Measurements from ENCODE around the gene MPHOSPH10.
"Not testable (repeated sequence)": the region's sequence is repeated elsewhere in the genome, so short reads cannot be mapped to it uniquely, and the experiment has no call there.

The MPHOSPH10 gene

DNA sequence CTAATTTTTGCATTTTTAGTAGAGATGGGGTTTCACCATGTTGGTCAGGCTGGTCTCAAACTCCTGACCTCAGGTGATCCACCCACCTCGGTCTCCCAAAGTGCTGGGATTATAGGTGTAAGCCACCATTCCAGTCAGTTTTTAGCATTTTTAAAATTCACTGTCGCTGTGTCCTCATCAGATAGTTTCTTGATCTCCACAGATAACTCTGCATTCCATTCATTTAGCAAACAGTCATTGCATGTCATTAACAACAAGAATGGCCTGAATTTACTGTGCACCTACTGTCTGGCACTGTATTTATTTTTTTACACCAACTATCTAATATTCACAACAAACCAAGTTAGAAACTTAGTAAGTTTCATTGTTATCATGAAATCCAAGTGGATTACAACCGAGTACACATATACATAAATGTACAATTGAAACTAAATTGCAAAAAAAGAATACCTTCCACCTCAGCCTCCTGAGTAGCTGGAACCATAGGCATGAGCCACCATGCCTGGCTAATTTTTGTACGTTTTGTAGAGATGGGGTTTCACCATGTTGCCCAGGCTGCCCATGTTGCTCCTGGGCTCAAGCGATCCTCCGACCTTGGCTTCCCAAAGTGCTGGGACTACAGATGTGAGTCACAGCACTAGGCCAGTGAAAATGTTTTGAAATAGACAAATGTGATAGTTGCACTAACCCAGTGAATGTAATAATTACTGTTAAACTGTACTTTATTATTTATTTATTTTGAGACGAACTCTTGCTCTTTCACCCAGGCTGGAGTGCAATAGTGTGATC lies 4.7 kb upstream of the MPHOSPH10 start:
- no peaks in the 10 kb centered on the region for H3K27me3 ChIP-seq (ENCODE audit: insufficient read depth, low read length)
- no peak overlapping the region for H2AFZ ChIP-seq (ENCODE audit: low read length, unreplicated experiment)
- H3K79me2 ChIP-seq (ENCODE audit: control insufficient read depth, insufficient read depth, low read length, unreplicated experiment) = peaks cover 47% of the 10 kb centered on the region
- H3K27ac ChIP-seq (ENCODE audit: low read depth, low read length) = no peak overlapping the region
- no peaks in the 10 kb centered on the region; the same call in 1 of the 2 replicates for H3K36me3 ChIP-seq (ENCODE audit: insufficient read depth, low read length)
- no peak overlapping the region for H3K4me3 ChIP-seq (ENCODE audit: low read depth, low read length)
- peaks cover 19% of the 10 kb centered on the region for H3K4me1 ChIP-seq (ENCODE audit: control insufficient read depth, insufficient read depth, low read length, unreplicated experiment)

DNA sequence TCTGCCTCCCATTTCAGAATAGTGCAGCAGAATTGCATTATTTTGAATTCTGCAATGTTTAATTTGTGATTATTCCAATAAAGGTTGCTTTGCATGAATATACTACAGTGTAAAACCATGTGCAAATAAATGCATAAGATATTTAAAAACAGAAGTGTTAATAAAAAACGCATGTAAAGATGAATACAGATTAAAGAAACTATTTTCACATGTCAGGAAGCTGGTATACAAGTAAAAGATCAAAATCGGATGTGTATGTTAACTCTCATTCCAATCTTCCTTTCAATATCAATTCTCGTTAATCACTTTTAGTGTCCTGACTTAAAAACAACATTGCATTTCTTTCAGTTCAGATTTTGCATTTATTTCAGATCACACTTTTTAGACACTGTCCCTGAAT lies 3.5 kb upstream of the MPHOSPH10 start:
- H3K27ac ChIP-seq (ENCODE audit: low read depth, low read length) = no peak overlapping the region
- no peaks in the 10 kb centered on the region for H3K27me3 ChIP-seq (ENCODE audit: insufficient read depth, low read length)
- no peaks in the 10 kb centered on the region; the same call in 1 of the 2 replicates for H3K36me3 ChIP-seq (ENCODE audit: insufficient read depth, low read length)
- H3K4me3 ChIP-seq (ENCODE audit: low read depth, low read length) = no peak overlapping the region
- H3K79me2 ChIP-seq (ENCODE audit: control insufficient read depth, insufficient read depth, low read length, unreplicated experiment) = peaks cover 56% of the 10 kb centered on the region
- no peak overlapping the region for H2AFZ ChIP-seq (ENCODE audit: low read length, unreplicated experiment)
- peaks cover 23% of the 10 kb centered on the region for H3K4me1 ChIP-seq (ENCODE audit: control insufficient read depth, insufficient read depth, low read length, unreplicated experiment)

DNA sequence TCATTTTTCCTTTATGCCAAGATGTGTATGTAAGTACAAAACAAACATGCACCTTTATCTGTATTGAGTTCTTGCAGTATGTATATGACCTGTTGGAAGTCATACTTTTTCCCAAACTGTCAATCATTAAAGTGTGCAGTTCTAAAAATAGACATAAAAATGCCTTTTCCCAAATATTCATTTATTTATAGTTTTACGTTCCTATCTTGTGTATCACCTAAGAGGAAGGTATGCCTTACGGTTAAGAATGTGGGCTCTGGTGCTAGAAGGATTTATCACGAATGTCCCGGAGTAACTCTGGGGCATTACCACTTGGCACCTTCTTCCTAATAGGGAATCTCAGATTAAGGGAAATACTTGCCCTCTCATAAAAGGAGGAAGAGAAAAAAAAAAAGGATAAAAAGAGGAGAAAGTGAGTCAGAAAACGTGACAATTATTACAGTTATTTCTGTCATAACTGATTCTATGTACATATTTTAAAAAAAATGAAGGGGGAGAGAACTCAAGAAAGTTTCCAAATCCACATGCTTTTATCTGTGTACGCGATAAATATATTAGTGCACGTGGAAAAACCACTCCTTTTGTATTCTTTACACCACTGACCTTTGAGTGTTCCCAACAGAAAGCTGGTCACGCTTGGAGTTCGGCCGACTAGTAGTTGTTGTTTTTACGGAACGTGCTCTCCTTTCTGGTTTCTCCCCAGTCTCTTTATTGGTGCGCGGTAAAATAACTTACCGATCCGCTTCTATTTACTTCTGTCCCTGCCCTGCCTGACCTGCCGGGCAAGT lies 1.1 kb upstream of the MPHOSPH10 start:
- Histone ChIP-seq H3K27me3 (ENCODE audit: insufficient read depth, low read length) (no peaks in the 10 kb centered on the region), H3K79me2 (ENCODE audit: control insufficient read depth, insufficient read depth, low read length, unreplicated experiment) (peaks cover 71% of the 10 kb centered on the region), H3K36me3 (ENCODE audit: insufficient read depth, low read length) (no peaks in the 10 kb centered on the region; the same call in 1 of the 2 replicates), H3K4me3 (ENCODE audit: low read depth, low read length) (peak overlapping the region; percentile 100), H3K4me1 (ENCODE audit: control insufficient read depth, insufficient read depth, low read length, unreplicated experiment) (peaks cover 17% of the 10 kb centered on the region), H2AFZ (ENCODE audit: low read length, unreplicated experiment) (peak overlapping the region; percentile 97), H3K27ac (ENCODE audit: low read depth, low read length) (peak overlapping the region; percentile 75)

DNA sequence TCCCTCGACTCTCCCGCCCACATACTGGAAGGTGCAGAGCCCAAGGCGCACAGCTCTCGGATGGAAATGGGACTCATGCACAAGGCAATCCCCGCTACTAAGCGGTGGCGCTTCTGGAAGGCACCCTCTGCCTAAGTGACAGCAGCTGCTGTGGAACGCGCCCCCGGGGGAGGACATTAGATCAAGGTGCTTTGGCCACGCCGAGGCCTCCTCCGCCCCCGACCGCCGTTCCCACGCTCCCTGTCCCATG lies 607 bp upstream of the MPHOSPH10 start:
- H3K27me3 ChIP-seq (ENCODE audit: insufficient read depth, low read length) = no peaks in the 10 kb centered on the region
- H3K4me3 ChIP-seq (ENCODE audit: low read depth, low read length) = peak overlapping the region; percentile 100
- H3K36me3 ChIP-seq (ENCODE audit: insufficient read depth, low read length) = peaks cover 5% of the 10 kb centered on the region
- peaks cover 17% of the 10 kb centered on the region for H3K4me1 ChIP-seq (ENCODE audit: control insufficient read depth, insufficient read depth, low read length, unreplicated experiment)
- peaks cover 71% of the 10 kb centered on the region for H3K79me2 ChIP-seq (ENCODE audit: control insufficient read depth, insufficient read depth, low read length, unreplicated experiment)
- peak overlapping the region; percentile 75 for H3K27ac ChIP-seq (ENCODE audit: low read depth, low read length)
- H2AFZ ChIP-seq (ENCODE audit: low read length, unreplicated experiment) = peak overlapping the region; percentile 97

DNA sequence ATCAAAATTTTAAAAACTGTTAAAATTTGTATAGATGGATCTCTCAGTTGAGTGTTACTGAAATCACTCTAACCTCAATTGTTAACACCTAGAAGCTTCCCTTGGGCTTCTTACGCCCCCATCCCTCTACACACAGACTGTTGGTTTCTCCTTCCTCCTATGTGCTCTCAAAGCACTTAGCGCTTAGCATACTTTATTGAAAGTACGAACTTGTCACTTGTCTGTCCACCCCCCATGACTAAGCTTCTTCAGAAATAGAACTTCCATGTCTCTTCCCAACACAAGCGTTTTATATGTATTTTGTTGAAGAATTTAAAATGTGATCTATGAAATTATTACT lies 441 bp downstream of the MPHOSPH10 start:
- no peaks in the 10 kb centered on the region for H3K27me3 ChIP-seq (ENCODE audit: insufficient read depth, low read length)
- H3K36me3 ChIP-seq (ENCODE audit: insufficient read depth, low read length) = peaks cover 8% of the 10 kb centered on the region
- peaks cover 65% of the 10 kb centered on the region for H3K79me2 ChIP-seq (ENCODE audit: control insufficient read depth, insufficient read depth, low read length, unreplicated experiment)
- H2AFZ ChIP-seq (ENCODE audit: low read length, unreplicated experiment) = peak overlapping the region; percentile 94
- H3K4me3 ChIP-seq (ENCODE audit: low read depth, low read length) = peak overlapping the region; percentile 100
- H3K27ac ChIP-seq (ENCODE audit: low read depth, low read length) = peak overlapping the region; percentile 75
- peaks cover 17% of the 10 kb centered on the region for H3K4me1 ChIP-seq (ENCODE audit: control insufficient read depth, insufficient read depth, low read length, unreplicated experiment)

GRCh38 chr2:71131387-71132166 lies 1.1 kb downstream of the MPHOSPH10 start:
- Histone ChIP-seq H3K36me3 (ENCODE audit: insufficient read depth, low read length) (peaks cover 15% of the 10 kb centered on the region), H3K4me1 (ENCODE audit: control insufficient read depth, insufficient read depth, low read length, unreplicated experiment) (peaks cover 17% of the 10 kb centered on the region), H3K4me3 (ENCODE audit: low read depth, low read length) (peak overlapping the region; percentile 100), H3K27ac (ENCODE audit: low read depth, low read length) (peak overlapping the region; percentile 75; the same call in 1 of the 2 replicates), H3K79me2 (ENCODE audit: control insufficient read depth, insufficient read depth, low read length, unreplicated experiment) (peaks cover 63% of the 10 kb centered on the region)
- H2AFZ ChIP-seq (ENCODE audit: low read length, unreplicated experiment); H3K27me3 ChIP-seq (ENCODE audit: insufficient read depth, low read length): not testable (repeated sequence)

GRCh38 chr2:71133603-71134002 lies 3.2 kb downstream of the MPHOSPH10 start:
- Histone ChIP-seq H3K4me3 (ENCODE audit: low read depth, low read length) (no peak overlapping the region), H3K4me1 (ENCODE audit: control insufficient read depth, insufficient read depth, low read length, unreplicated experiment) (peaks cover 10% of the 10 kb centered on the region), H3K79me2 (ENCODE audit: control insufficient read depth, insufficient read depth, low read length, unreplicated experiment) (peaks cover 44% of the 10 kb centered on the region), H3K27me3 (ENCODE audit: insufficient read depth, low read length) (no peaks in the 10 kb centered on the region), H3K36me3 (ENCODE audit: insufficient read depth, low read length) (peaks cover 17% of the 10 kb centered on the region), H2AFZ (ENCODE audit: low read length, unreplicated experiment) (no peak overlapping the region), H3K27ac (ENCODE audit: low read depth, low read length) (no peak overlapping the region)

GRCh38 chr2:71136174-71136573 lies 5.7 kb downstream of the MPHOSPH10 start:
- Histone ChIP-seq H3K27me3 (ENCODE audit: insufficient read depth, low read length) (no peaks in the 10 kb centered on the region), H3K79me2 (ENCODE audit: control insufficient read depth, insufficient read depth, low read length, unreplicated experiment) (peaks cover 25% of the 10 kb centered on the region), H3K27ac (ENCODE audit: low read depth, low read length) (no peak overlapping the region), H3K4me3 (ENCODE audit: low read depth, low read length) (no peak overlapping the region), H2AFZ (ENCODE audit: low read length, unreplicated experiment) (no peak overlapping the region), H3K36me3 (ENCODE audit: insufficient read depth, low read length) (peaks cover 29% of the 10 kb centered on the region), H3K4me1 (ENCODE audit: control insufficient read depth, insufficient read depth, low read length, unreplicated experiment) (peaks cover 10% of the 10 kb centered on the region)

DNA sequence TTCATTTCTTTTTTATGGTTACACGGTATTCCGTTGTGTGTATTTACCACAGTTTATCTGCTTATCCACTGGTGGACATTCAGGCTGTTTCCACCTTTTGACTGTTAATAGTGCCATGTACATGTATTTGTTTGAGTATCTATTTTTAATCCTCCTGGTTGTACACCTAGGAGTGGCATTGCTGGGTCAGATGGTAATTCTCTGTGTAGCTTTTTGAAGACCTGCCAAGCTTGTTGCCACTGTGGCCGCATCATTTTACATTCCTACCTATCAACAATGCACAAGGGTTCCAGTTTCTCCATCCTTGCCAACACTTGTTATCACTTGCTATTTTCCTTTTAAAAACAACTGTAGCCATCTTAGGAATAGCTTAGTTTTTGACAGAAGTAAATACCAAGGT lies 13.3 kb downstream of the MPHOSPH10 start:
- Histone ChIP-seq H3K36me3 (ENCODE audit: insufficient read depth, low read length) (peaks cover 44% of the 10 kb centered on the region), H3K4me1 (ENCODE audit: control insufficient read depth, insufficient read depth, low read length, unreplicated experiment) (no peaks in the 10 kb centered on the region), H2AFZ (ENCODE audit: low read length, unreplicated experiment) (no peak overlapping the region), H3K27me3 (ENCODE audit: insufficient read depth, low read length) (no peaks in the 10 kb centered on the region), H3K79me2 (ENCODE audit: control insufficient read depth, insufficient read depth, low read length, unreplicated experiment) (peaks cover 2% of the 10 kb centered on the region), H3K27ac (ENCODE audit: low read depth, low read length) (no peak overlapping the region), H3K4me3 (ENCODE audit: low read depth, low read length) (no peak overlapping the region)

GRCh38 chr2:71148506-71149063 lies 18.2 kb downstream of the MPHOSPH10 start:
- Histone ChIP-seq H3K4me1 (ENCODE audit: control insufficient read depth, insufficient read depth, low read length, unreplicated experiment) (no peaks in the 10 kb centered on the region), H3K4me3 (ENCODE audit: low read depth, low read length) (no peak overlapping the region), H3K79me2 (ENCODE audit: control insufficient read depth, insufficient read depth, low read length, unreplicated experiment) (no peaks in the 10 kb centered on the region), H3K27ac (ENCODE audit: low read depth, low read length) (no peak overlapping the region), H2AFZ (ENCODE audit: low read length, unreplicated experiment) (no peak overlapping the region), H3K36me3 (ENCODE audit: insufficient read depth, low read length) (peaks cover 38% of the 10 kb centered on the region), H3K27me3 (ENCODE audit: insufficient read depth, low read length) (no peaks in the 10 kb centered on the region)
